Measurements from ENCODE around the gene INPP5F.

GRCh38 chr10:119735451-119735850 is 9.6 kb downstream of the INPP5F start:
- TF ChIP-seq ZC3H10 (CRISPR knock-in tag; IDR thresholded peaks at IDR 0.05): no peak
- TF ChIP-seq PATZ1 (CRISPR knock-in tag; IDR thresholded peaks at IDR 0.05; ENCODE audit: borderline replicate concordance): no peak

Measured in SK-N-SH treated with all-trans-retinoic acid at 6 μM for 48 hours (cell line).